Measurements from ENCODE around the gene RNF220. TPM values are rescaled to one million over a fixed set of nuclear protein-coding genes. Genes with fewer than 3 reads are reported as not detected.

RNF220 gene
- total and polyA plus RNA-seq, 7 experiments from 2014 or later: 83.1 to 127 (median 95.9) TPM

- H3K9me3 Mint-ChIP-seq: no peaks in the 10 kb centered on the region
- H3K9me3 ChIP-seq (ENCODE audit: control insufficient read depth in 2 of 3, low read length in 3 of 3): no peaks in the 10 kb centered on the region
- POLR2A ChIA-PET: interaction anchor here (1.7 kb wide), 1 partner anchor 62 kb away, joined by 5 read pairs; no protein-coding TSS in a partner anchor
- CTCF ChIA-PET: no interaction called here
- H3K4me1 ChIP-seq (ENCODE audit: control insufficient read depth in 2 of 2, insufficient read depth in 2 of 2, low read length in 2 of 2): peaks cover 6 to 15% of the 10 kb centered on the region in 2 donors
- H3K27me3 ChIP-seq (ENCODE audit: control insufficient read depth in 2 of 2, insufficient read depth in 2 of 2, low read length in 2 of 2): no peaks in the 10 kb centered on the region
- H3K27ac Mint-ChIP-seq: no peak overlapping the region
- H3K27me3 Mint-ChIP-seq: peaks cover 0 to 5% (median 0%) of the 10 kb centered on the region in 5 donors
- no peak overlapping the region for H3K4me3 ChIP-seq (ENCODE audit: low read length)
- intact Hi-C loops (cut with micrococcal nuclease): no loop called here
- H3K4me3 Mint-ChIP-seq: no peak overlapping the region
- ATAC-seq (no peak), DNase-seq (no peak)
- H3K4me1 Mint-ChIP-seq: peaks cover 13 to 26% (median 20%) of the 10 kb centered on the region in 7 donors
- no peaks in the 10 kb centered on the region for H3K36me3 ChIP-seq (ENCODE audit: control insufficient read depth in 2 of 3, insufficient read depth in 3 of 3, low read length in 3 of 3)
- peaks cover 0 to 4% (median 0%) of the 10 kb centered on the region in 5 donors for H3K36me3 Mint-ChIP-seq
- H3K27ac ChIP-seq (ENCODE audit: low read depth, low read length): no peak overlapping the region
These were observed 288.8 kb downstream of the RNF220 start for GRCh38 chr1:44693900-44694299.

GRCh38 chr1:44694863-44695478 is 289.9 kb downstream of the RNF220 start:
- intact Hi-C loops (cut with micrococcal nuclease): no loop called here
- H3K9me3 ChIP-seq (ENCODE audit: control insufficient read depth in 2 of 3, low read length in 3 of 3): no peaks in the 10 kb centered on the region

GRCh38 chr1:44695671-44696070 is 290.6 kb downstream of the RNF220 start:
- no peak for DNase-seq
- H3K4me1 ChIP-seq (ENCODE audit: control insufficient read depth in 2 of 2, insufficient read depth in 2 of 2, low read length in 2 of 2): peaks cover 6 to 15% of the 10 kb centered on the region in 2 donors
- Mint-ChIP-seq H3K27ac (peak overlapping the region in 6 of 9 donors; percentile 39 to 92 (median 76)), H3K4me1 (peaks cover 13 to 26% (median 20%) of the 10 kb centered on the region in 7 donors), H3K9me3 (no peaks in the 10 kb centered on the region), H3K27me3 (peaks cover 0 to 5% (median 0%) of the 10 kb centered on the region in 5 donors), H3K36me3 (peaks cover 0 to 4% (median 0%) of the 10 kb centered on the region in 5 donors), H3K4me3 (peak overlapping the region in 1 of 10 donors; percentile 12)
- intact Hi-C loops (cut with micrococcal nuclease): loop anchor here in 1 of 2 donors (1.0 kb wide), 1 partner anchor 21 kb away; the partner anchor contains the start of genes ARMH1 and TMEM53
- ATAC-seq: no peak
- POLR2A ChIA-PET: interaction anchor here (1.3 to 3.0 kb wide), 4 partner anchors 11 to 64 kb away, joined by 3 to 15 read pairs (median 12); partner anchors contain the start of genes ARMH1 and TMEM53
- H3K36me3 ChIP-seq (ENCODE audit: control insufficient read depth in 2 of 3, insufficient read depth in 3 of 3, low read length in 3 of 3): no peaks in the 10 kb centered on the region
- CTCF ChIA-PET: interaction anchor here (0.7 to 1.5 kb wide), 3 partner anchors 11 to 22 kb away, joined by 3 to 5 read pairs (median 3); partner anchors contain the start of genes ARMH1 and TMEM53
- H3K27me3 ChIP-seq (ENCODE audit: control insufficient read depth in 2 of 2, insufficient read depth in 2 of 2, low read length in 2 of 2): no peaks in the 10 kb centered on the region
- H3K4me3 ChIP-seq (ENCODE audit: low read length): no peak overlapping the region
- H3K9me3 ChIP-seq (ENCODE audit: control insufficient read depth in 2 of 3, low read length in 3 of 3): no peaks in the 10 kb centered on the region
- no peak overlapping the region for H3K27ac ChIP-seq (ENCODE audit: low read depth, low read length)

More at GRCh38 chr1:44694863-44695478, 289.9 kb downstream of the RNF220 start:
- Histone ChIP-seq H3K27me3 (ENCODE audit: control insufficient read depth in 2 of 2, insufficient read depth in 2 of 2, low read length in 2 of 2) (no peaks in the 10 kb centered on the region), H3K4me1 (ENCODE audit: control insufficient read depth in 2 of 2, insufficient read depth in 2 of 2, low read length in 2 of 2) (peaks cover 6 to 15% of the 10 kb centered on the region in 2 donors), H3K4me3 (ENCODE audit: low read length) (no peak overlapping the region), H3K36me3 (ENCODE audit: control insufficient read depth in 2 of 3, insufficient read depth in 3 of 3, low read length in 3 of 3) (no peaks in the 10 kb centered on the region), H3K27ac (ENCODE audit: low read depth, low read length) (no peak overlapping the region)
- ChIA-PET CTCF (interaction anchor here (0.7 kb wide), 1 partner anchor 12 kb away, joined by 3 read pairs; no protein-coding TSS in a partner anchor), POLR2A (no interaction called here)
- H3K36me3 Mint-ChIP-seq: peaks cover 0 to 4% (median 0%) of the 10 kb centered on the region in 5 donors
- H3K9me3 Mint-ChIP-seq: no peaks in the 10 kb centered on the region
- DNase-seq (no peak), ATAC-seq (no peak)
- peaks cover 13 to 26% (median 20%) of the 10 kb centered on the region in 7 donors for H3K4me1 Mint-ChIP-seq
- peaks cover 0 to 5% (median 0%) of the 10 kb centered on the region in 5 donors for H3K27me3 Mint-ChIP-seq
- H3K4me3 Mint-ChIP-seq: no peak overlapping the region
- peak overlapping the region in 4 of 9 donors; percentile 17 to 83 (median 66) for H3K27ac Mint-ChIP-seq

- H3K4me3 Mint-ChIP-seq: peak overlapping the region in 2 of 10 donors; percentile 12 to 70
- H3K9me3 Mint-ChIP-seq: no peaks in the 10 kb centered on the region
- CTCF ChIA-PET: interaction anchor here (0.6 to 1.7 kb wide), 11 partner anchors 10 to 604 kb away, joined by 3 to 8 read pairs (median 3); partner anchors contain the start of genes ARMH1, RNU5D-1 and TMEM53
These were observed 291.0 kb downstream of the RNF220 start for GRCh38 chr1:44696101-44696500.

GRCh38 chr1:44696789-44697345 is 291.8 kb downstream of the RNF220 start:
- CTCF ChIA-PET: interaction anchor here (0.6 to 1.7 kb wide), 11 partner anchors 10 to 604 kb away, joined by 3 to 8 read pairs (median 3); partner anchors contain the start of genes ARMH1, RNU5D-1 and TMEM53
- Histone ChIP-seq H3K27me3 (ENCODE audit: control insufficient read depth in 2 of 2, insufficient read depth in 2 of 2, low read length in 2 of 2) (no peaks in the 10 kb centered on the region), H3K27ac (ENCODE audit: low read depth, low read length) (peak overlapping the region; percentile 71), H3K36me3 (ENCODE audit: control insufficient read depth in 2 of 3, insufficient read depth in 3 of 3, low read length in 3 of 3) (no peaks in the 10 kb centered on the region), H3K9me3 (ENCODE audit: control insufficient read depth in 2 of 3, low read length in 3 of 3) (no peaks in the 10 kb centered on the region), H3K4me1 (ENCODE audit: control insufficient read depth in 2 of 2, insufficient read depth in 2 of 2, low read length in 2 of 2) (peaks cover 6 to 15% of the 10 kb centered on the region in 2 donors), H3K4me3 (ENCODE audit: low read length) (no peak overlapping the region)
- DNase-seq (peak in 8 of 9 donors; percentile 20 to 58 (median 47)), ATAC-seq (peak; percentile 92)
- POLR2A ChIA-PET: interaction anchor here (0.5 to 3.0 kb wide), 16 partner anchors 8 to 860 kb away, joined by 3 to 15 read pairs (median 4); partner anchors contain the start of genes ARMH1, CCDC163, HECTD3 and MMACHC
- intact Hi-C loops (cut with micrococcal nuclease): loop anchor here in 1 of 2 donors (1.0 kb wide), 1 partner anchor 23 kb away; the partner anchor contains the start of genes ARMH1 and TMEM53
- no peaks in the 10 kb centered on the region for H3K36me3 Mint-ChIP-seq
- H3K4me1 Mint-ChIP-seq: peaks cover 13 to 26% (median 17%) of the 10 kb centered on the region in 7 donors
- peak overlapping the region; percentile 69 to 93 (median 84) for H3K27ac Mint-ChIP-seq
- no peaks in the 10 kb centered on the region for H3K27me3 Mint-ChIP-seq
- H3K9me3 Mint-ChIP-seq: no peaks in the 10 kb centered on the region
- H3K4me3 Mint-ChIP-seq: peak overlapping the region; percentile 42 to 71 (median 62)

More at GRCh38 chr1:44696101-44696500, 291.0 kb downstream of the RNF220 start:
- Mint-ChIP-seq H3K4me1 (peaks cover 13 to 26% (median 20%) of the 10 kb centered on the region in 7 donors), H3K27ac (peak overlapping the region; percentile 69 to 93 (median 84)), H3K36me3 (peaks cover 0 to 4% (median 0%) of the 10 kb centered on the region in 5 donors), H3K27me3 (peaks cover 0 to 5% (median 0%) of the 10 kb centered on the region in 5 donors)
- Histone ChIP-seq H3K4me1 (ENCODE audit: control insufficient read depth in 2 of 2, insufficient read depth in 2 of 2, low read length in 2 of 2) (peaks cover 6 to 15% of the 10 kb centered on the region in 2 donors), H3K9me3 (ENCODE audit: control insufficient read depth in 2 of 3, low read length in 3 of 3) (no peaks in the 10 kb centered on the region), H3K27ac (ENCODE audit: low read depth, low read length) (no peak overlapping the region), H3K27me3 (ENCODE audit: control insufficient read depth in 2 of 2, insufficient read depth in 2 of 2, low read length in 2 of 2) (no peaks in the 10 kb centered on the region), H3K4me3 (ENCODE audit: low read length) (no peak overlapping the region), H3K36me3 (ENCODE audit: control insufficient read depth in 2 of 3, insufficient read depth in 3 of 3, low read length in 3 of 3) (no peaks in the 10 kb centered on the region)
- POLR2A ChIA-PET: interaction anchor here (0.7 to 3.0 kb wide), 9 partner anchors 10 to 804 kb away, joined by 3 to 15 read pairs (median 5); partner anchors contain the start of genes ARMH1, CCDC163, HECTD3 and MMACHC
- ATAC-seq (no peak), DNase-seq (no peak)
- intact Hi-C loops (cut with micrococcal nuclease): loop anchor here in 1 of 2 donors (1.0 kb wide), 1 partner anchor 22 kb away; the partner anchor contains the start of genes ARMH1 and TMEM53

GRCh38 chr1:44698138-44698537 is 293.1 kb downstream of the RNF220 start:
- H3K27me3 ChIP-seq (ENCODE audit: control insufficient read depth in 2 of 2, insufficient read depth in 2 of 2, low read length in 2 of 2): no peaks in the 10 kb centered on the region
- no peak overlapping the region for H3K27ac ChIP-seq (ENCODE audit: low read depth, low read length)
- Mint-ChIP-seq H3K36me3 (peaks cover 0 to 3% (median 0%) of the 10 kb centered on the region in 5 donors), H3K4me1 (peaks cover 15 to 26% (median 17%) of the 10 kb centered on the region in 7 donors), H3K27ac (peak overlapping the region in 1 of 9 donors; percentile 81), H3K4me3 (no peak overlapping the region), H3K27me3 (no peaks in the 10 kb centered on the region), H3K9me3 (no peaks in the 10 kb centered on the region)
- no peaks in the 10 kb centered on the region for H3K36me3 ChIP-seq (ENCODE audit: control insufficient read depth in 2 of 3, insufficient read depth in 3 of 3, low read length in 3 of 3)
- ChIA-PET POLR2A (interaction anchor here (0.9 to 3.0 kb wide), 3 partner anchors 10 to 24 kb away, joined by 3 to 15 read pairs (median 15); partner anchors contain the start of genes ARMH1 and TMEM53), CTCF (interaction anchor here (0.6 kb wide), 1 partner anchor 1596 kb away, joined by 4 read pairs; no protein-coding TSS in a partner anchor)
- H3K4me3 ChIP-seq (ENCODE audit: low read length): no peak overlapping the region
- intact Hi-C loops (cut with micrococcal nuclease): no loop called here
- peak; percentile 30 for ATAC-seq
- no peaks in the 10 kb centered on the region for H3K9me3 ChIP-seq (ENCODE audit: control insufficient read depth in 2 of 3, low read length in 3 of 3)
- peaks cover 6 to 15% of the 10 kb centered on the region in 2 donors for H3K4me1 ChIP-seq (ENCODE audit: control insufficient read depth in 2 of 2, insufficient read depth in 2 of 2, low read length in 2 of 2)
- no peak for DNase-seq

All from naive thymus-derived CD4-positive, alpha-beta T cell (primary cell).